HG02973 (cell line): ENCODE measurements around the gene HMGXB4.
"Not testable (repeated sequence)": the region's sequence is repeated elsewhere in the genome, so short reads cannot be mapped to it uniquely, and the experiment has no call there.

Experiments
- ATAC-seq: cut with Tn5 transposase; IDR thresholded peaks from one replicate; pipeline ENCODE4 v1.9.1; 2021; ENCODE audit warnings: moderate library complexity; ENCODE audit not compliant: unreplicated experiment

The HMGXB4 gene

GRCh38 chr22:35257321-35258190 lies at the start of gene HMGXB4:
Gene HMGXB4, plus strand, starts transcription at chr22:35257493. Its CDS starts 4,898 bp downstream, at chr22:35262391.
- ATAC-seq, result peak; percentile 85

- no peak for ATAC-seq
Observed at GRCh38 chr22:35208003-35208402, 49.3 kb upstream of the HMGXB4 start.

GRCh38 chr22:35209203-35209602 lies 48.1 kb upstream of the HMGXB4 start:
- ATAC-seq, result no peak

- ATAC-seq, result no peak
Observed at GRCh38 chr22:35212009-35212408, 45.3 kb upstream of the HMGXB4 start.

- ATAC-seq, result no peak
Observed at GRCh38 chr22:35212996-35213395, 44.3 kb upstream of the HMGXB4 start.

- no peak for ATAC-seq
Observed at GRCh38 chr22:35214968-35215367, 42.3 kb upstream of the HMGXB4 start.

- no peak for ATAC-seq
Observed at GRCh38 chr22:35215993-35216392, 41.3 kb upstream of the HMGXB4 start.

- ATAC-seq, result no peak
Observed at GRCh38 chr22:35217527-35217926, 39.8 kb upstream of the HMGXB4 start.

- ATAC-seq, result no peak
Observed at GRCh38 chr22:35218079-35218478, 39.2 kb upstream of the HMGXB4 start.

- ATAC-seq, result no peak
Observed at GRCh38 chr22:35219012-35219411, 38.3 kb upstream of the HMGXB4 start.

- no peak for ATAC-seq
Observed at GRCh38 chr22:35220221-35220620, 37.1 kb upstream of the HMGXB4 start.

GRCh38 chr22:35225010-35225409 lies 32.3 kb upstream of the HMGXB4 start:
- no peak for ATAC-seq

GRCh38 chr22:35226958-35227647 lies 30.2 kb upstream of the HMGXB4 start:
- no peak for ATAC-seq

GRCh38 chr22:35229865-35230264 lies 27.4 kb upstream of the HMGXB4 start:
- ATAC-seq, result no peak

GRCh38 chr22:35230417-35230816 lies 26.9 kb upstream of the HMGXB4 start:
- ATAC-seq, result no peak

- ATAC-seq, result no peak
Observed at GRCh38 chr22:35230839-35231584, 26.3 kb upstream of the HMGXB4 start.

GRCh38 chr22:35231585-35232084 lies 25.7 kb upstream of the HMGXB4 start:
- no peak for ATAC-seq

GRCh38 chr22:35238749-35239148 lies 18.5 kb upstream of the HMGXB4 start:
- ATAC-seq, result not testable (repeated sequence)

- not testable (repeated sequence) for ATAC-seq
Observed at GRCh38 chr22:35244507-35244906, 12.8 kb upstream of the HMGXB4 start.

- ATAC-seq, result no peak
Observed at GRCh38 chr22:35250156-35250555, 7.1 kb upstream of the HMGXB4 start.

GRCh38 chr22:35253946-35254345 lies 3.3 kb upstream of the HMGXB4 start:
- no peak for ATAC-seq
